Stimulated activated naive CD4-positive, alpha-beta T cell treated with Interleukin-2 at 50 U/mL for 16 hours (primary cell): ENCODE results near the gene PRDM16.

ENCODE experiments used
- DNase-seq: peaks from one replicate; lab custom pipeline; 2025; lab: John Stamatoyannopoulos, UW

PRDM16 gene

DNA sequence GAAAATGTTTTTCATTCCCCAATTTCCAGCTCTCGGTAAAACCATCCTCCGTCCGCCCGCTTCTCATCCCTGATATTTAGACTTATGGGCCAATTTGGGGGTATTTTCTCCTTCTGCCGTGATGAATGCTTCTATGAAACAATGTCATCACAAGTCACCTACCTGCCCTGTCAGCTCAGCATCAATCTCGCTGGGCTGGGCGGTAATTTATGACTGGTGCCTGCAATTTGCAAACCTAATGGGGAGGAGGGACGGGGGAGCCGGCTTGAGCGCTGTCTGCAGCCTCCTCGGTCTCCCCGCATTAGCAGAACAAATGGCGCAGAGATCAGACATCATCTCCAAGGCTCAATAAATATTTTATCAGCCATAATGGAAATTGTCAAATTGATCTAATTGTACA, 72.1 kb downstream of the PRDM16 start:
- no peak for DNase-seq

DNA sequence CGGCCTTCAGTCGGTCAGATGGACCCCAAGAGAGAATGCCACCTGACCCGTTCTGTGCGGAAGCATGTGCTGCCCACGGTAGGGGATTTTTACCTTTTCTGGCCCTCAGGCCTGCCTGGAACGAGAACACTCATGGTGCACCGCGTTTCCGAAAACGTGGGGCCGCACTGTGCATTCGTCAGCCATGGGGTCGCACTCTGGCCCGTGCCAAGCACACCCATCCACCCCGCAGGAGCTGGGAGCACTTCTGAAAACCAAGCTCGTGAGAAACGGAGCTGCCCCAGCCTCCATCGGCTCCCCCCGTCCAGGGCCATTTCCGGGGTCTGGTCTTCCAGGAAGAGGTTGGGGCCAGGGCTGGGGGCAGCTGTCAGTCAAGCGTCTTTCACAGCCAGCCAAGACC, 72.8 kb downstream of the PRDM16 start:
- DNase-seq = no peak

DNA sequence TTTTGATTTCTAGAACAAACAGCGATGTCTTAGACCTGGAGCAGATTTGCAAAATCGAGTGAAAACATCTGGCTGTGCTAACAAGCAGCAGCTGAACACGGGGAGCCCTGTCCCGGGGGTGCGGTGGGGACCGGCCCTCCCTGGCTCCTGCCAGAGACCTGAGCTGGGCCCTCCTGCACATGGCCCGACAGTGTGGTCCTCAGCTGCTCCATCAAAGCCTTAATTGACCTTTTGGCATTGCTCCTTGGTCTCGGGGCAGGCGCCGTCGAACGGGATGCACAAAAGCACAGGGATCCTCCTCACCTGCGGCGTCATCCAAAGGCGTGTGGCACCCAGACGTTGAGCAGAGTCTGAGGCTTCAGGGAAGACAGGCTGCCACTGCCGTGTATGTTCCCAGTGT, 73.2 kb downstream of the PRDM16 start:
- DNase-seq = no peak

DNA sequence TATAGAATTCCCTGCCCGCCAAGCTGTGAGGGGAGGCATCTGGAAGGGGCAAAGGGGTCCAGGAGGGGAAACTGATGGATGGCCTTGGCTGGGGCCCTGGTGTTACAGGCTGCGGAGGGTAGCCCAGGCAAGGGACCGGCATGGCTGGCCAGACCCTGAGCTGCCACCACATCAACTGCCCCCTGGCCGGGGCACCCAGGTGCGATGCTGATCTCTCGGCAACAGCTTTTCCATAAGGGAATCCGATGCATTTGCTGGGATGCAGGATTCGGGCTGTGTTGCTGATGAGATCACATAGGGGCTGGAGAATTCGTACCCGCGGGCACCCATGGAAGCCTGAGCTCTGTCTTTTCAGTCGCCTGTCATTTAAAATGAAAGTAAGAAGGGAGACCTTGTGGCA, 73.7 kb downstream of the PRDM16 start:
- DNase-seq = no peak

DNA sequence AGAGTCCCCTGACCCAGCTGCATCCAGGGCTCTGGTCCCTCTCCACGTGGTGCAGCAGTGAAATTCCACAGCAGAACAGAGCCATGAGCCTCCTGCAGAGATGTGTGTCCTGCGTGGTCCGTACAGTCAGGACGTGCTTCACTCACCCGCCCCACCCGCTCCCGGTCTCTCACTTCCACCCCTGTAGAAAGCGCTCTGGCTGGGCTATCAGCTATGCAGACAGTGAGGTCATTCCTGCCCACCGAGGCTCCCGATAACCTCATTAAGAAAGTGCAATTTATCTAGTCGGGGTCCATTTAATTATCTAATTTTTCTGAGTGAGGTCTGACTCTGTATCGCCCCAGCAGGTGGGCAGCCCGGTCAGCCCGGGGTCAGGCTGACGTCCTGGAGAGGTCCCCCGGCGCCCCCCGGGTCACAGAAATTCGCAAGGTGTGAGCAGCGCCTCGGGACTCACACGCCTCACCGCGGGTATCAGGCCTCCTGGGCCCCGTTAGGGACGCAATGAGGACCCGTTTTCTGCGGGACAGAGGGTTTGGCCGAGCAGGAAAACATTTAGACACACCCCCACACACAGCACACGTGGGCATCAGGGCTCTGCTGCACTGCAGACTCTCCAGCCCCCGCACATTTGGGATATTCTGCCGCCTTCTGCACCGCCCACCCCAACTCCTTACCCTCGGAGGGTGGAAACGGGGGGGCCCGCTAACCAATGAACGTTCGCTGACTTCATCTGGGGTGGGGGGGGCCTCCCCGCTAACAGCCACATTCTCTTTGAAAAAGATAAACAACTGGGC, 76.7 kb downstream of the PRDM16 start:
- no peak for DNase-seq

DNA sequence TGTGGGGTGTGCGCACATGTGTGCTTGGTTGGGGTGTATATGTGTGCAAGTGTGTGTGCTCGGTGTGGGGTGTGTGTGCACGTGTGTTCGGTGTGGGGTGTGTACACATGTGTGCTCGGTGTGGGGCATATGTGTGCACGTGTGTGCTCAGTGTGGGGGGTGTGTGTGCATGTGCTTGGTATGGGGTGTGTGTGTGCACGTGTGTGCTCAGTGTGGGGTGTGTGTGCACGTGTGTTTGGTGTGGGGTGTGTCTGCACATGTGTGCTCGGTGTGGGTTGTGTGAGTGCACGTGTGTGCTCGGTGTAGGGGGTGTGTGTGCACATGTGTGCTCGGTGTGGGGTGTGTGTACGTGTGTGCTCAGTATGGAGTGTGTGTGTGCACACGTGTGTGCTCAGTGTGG, 77.5 kb downstream of the PRDM16 start:
- no peak for DNase-seq

DNA sequence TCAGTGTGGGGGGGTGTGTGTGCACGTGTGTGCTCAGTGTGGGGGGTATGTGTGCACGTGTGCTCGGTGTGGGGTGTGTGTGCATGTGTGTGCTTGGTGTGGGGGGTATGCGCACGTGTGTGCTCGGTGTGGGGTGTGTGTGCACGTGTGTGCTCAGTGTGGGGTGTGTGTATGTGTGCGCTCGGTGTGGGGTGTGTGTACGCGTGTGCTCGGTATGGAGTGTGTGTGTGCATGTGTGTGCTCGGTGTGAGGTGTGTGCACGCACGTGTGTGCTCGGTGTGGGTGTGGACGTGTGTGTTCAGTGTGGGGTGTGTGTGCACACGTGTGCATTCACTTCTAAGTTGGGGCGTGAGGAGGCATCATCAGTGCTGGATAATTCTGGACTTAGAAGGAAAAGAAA, 77.9 kb downstream of the PRDM16 start:
- no peak for DNase-seq

DNA sequence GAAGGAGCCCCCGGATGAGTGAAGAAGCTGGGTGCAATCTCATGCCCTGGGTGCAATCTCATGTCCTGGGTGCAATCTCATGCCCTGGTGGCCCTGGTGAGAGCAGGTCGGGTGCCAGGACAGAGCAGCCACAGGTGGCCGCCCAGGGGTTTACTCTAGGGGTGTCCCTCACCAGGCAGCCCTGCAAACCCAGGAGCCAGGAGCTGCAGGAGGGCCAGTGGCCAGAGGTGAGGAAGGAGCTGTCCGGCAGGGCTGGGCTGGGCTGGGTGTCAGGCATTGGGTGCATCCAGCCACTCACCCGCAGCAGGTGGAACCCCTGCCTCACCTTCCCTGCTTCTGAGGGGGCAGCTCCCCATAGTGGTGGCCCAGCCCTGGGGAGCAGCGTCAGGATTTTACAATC, 79.2 kb downstream of the PRDM16 start:
- no peak for DNase-seq

DNA sequence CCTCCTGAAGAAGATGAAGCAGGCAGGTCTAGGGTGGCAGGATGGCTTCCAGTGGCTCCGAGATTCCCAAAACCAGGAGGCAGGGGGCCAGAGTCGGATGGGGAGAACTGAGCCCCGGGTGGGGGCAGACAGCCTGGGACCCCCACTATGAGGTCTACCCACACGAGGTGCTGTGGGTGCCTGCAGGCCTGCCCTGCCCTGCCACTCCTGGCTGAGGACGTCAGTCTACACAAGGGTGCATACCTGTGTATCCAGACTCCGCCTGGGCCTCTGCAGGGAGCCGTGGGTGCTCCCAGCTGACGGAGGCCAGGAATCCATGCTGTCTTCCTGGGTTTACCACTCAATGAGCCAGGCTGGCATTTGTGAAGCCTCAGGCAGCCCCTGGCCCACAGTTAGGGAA, 80.3 kb downstream of the PRDM16 start:
- no peak for DNase-seq

DNA sequence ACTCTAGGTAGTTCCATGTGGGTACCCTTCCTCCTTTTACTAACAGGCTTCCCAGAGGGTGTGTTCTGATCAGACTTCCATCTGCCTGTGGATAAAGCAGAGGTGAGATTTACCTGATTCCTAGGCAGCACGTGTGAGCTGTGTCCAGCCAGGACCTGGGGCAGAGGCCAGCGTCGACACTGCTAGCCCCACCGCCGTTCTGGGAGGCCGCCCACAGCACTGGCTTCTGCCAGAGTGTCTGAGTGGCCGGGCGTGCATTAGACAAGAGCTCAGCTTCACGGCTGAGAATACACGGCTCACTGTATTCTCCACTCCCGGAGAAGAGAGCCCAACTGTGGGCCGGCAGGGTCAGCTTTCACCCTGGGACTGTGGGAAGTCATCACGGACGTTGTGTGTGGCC, 82.5 kb downstream of the PRDM16 start:
- no peak for DNase-seq

DNA sequence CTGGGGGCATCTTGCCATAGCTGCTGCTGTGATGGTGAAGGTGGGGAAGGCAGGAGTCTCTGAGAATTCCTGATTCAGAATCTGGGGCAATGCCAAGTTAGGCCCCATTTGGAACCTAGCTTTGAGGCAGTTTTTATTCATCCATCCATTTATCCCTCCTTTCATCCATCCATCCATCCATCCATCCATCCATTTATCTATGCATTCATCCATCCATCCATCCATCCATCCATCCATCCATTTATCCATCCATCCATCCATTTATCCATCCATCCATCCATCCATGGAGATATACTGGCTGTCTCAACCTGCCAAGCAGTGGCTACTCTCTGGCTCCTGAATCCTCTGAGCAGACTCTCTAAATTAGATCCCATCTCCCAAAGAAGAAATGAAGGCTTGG, 83.1 kb downstream of the PRDM16 start:
- no peak for DNase-seq

DNA sequence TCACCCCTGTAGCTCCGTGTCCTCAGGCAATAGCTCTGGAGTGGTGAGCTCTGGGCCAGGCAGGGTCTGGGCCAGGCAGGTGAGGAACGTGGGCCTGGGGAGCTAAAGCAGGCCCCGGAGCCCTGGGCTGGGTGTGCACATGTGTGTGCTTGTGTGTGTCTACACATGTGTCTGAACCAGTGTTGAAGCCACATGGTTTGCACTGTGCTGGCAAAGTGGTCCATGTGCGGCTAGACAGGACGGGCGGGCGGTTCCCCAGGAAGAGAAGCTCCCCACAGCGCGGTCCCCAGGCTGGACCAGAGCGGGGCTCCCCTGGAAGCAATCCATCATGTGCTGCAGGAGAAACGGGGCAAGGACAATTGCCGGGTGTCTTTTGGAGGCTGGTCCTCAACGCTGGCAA, 84.2 kb downstream of the PRDM16 start:
- no peak for DNase-seq

DNA sequence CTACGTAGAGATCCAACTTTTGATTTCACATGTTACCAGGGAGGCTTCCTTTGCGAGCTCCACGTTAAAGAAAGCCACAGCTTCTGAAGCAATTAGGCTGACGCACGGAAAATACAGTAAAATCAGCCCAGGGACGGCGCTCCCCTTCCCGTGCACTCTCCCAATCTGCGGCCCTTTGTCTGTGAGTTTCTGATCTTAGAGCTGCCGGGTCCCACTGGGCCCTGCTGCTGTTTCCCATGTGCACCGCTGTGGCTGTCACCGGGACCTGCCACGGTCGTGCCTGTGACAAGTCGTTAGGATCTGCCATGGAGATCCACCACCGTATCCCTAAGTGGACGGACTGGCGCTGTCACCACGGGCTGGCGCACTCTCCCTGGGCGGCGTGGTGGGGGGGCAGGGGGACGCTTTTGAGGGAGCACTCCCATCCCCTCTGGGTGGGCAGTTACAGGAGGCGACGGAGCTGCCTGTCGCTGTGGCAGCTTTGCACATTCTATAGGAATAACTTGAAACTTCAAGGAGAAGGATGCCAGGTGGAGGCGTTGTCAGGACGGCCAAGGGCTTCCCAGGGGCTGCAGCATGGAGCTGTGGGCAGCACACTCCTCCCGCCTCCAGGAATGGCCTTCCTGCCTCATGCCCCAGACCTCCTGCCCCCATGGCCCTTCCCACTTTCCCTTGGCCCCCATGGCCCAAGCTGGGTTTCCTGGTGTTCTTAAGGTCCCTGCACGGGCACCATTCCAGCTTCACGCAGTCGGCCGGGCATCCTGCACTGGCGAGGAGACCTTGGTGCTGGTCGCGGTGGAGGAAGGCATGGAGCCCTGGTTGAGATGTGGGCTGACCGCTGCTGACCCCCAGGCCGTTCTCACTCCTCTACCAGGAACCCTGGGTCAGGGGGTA, 85.1 kb downstream of the PRDM16 start:
- no peak for DNase-seq

DNA sequence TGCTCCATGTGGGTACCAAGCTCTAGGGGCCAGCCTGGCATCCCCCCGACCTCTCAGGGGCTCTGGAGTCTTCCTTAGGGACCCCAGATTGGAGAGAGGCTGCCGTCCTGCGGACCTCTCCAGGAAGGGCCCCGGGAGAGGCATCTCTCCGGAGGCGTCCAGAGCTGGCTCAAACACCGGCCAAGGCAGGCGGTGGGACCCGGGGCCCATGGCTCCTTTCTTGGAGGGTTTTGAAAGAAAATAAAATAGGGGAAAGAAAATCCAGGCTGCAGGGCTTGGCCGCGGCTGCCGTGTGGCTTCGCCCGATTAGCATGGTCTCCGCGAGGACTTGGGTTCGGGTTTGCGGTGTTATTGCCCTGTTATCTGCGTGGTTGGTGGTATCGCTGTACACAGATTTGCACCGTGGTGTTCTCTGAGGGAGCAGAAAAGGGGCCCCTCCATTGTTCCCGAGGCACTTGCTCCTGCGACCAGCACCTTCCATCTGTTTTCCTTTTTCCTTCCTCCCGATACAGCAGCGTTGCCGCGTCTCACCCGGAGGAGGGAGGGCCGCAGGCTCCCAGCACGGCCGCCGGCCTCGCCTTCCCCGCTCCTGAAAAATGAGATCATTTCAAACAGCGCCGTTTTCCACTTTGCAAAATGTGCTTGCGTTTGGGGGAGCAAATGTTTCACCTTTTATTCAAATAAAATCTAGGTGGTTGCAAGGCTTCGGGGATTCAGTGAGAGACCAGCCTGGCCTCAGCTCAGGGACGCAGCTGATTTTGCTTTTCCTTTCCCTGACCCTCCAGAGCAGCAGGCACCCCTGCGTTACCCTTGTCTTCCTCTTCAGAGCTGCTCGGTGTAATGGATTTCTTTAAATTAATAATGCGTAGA, 86.3 kb downstream of the PRDM16 start:
- DNase-seq = no peak

DNA sequence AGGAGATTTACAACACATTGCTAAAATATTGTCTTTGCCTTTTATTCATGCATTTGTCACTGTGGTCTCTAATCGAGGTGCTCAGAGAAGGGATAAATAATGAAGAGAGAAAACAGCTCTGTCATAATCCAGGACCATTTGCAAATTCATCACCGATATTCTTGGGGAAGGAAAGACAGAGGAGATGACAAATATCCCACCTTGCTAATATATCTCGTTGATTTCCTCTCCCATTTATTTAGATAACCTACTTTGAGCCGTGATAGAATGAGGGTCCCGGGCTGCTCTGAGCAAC, 86.9 kb downstream of the PRDM16 start:
- no peak for DNase-seq

DNA sequence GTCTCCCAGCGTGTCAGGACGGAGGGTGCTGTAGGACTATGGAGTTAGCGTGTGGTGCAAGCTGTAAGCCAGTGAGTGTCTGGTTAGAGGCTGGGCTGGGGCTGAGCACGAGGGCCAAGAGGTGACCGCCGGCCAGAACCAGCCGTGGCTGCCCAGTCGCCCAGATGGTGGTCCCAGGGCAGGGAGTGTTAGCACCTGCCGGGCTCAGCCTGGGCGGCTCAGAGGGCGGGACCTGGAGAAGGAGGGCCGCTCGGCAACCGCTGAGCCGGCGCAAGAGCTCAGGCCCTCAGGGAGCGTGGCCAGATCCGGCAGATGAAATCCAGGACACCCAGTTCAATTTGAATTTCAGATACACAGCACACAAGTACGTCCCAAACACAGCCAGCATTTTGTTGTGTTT, 87.9 kb downstream of the PRDM16 start:
- DNase-seq = no peak

DNA sequence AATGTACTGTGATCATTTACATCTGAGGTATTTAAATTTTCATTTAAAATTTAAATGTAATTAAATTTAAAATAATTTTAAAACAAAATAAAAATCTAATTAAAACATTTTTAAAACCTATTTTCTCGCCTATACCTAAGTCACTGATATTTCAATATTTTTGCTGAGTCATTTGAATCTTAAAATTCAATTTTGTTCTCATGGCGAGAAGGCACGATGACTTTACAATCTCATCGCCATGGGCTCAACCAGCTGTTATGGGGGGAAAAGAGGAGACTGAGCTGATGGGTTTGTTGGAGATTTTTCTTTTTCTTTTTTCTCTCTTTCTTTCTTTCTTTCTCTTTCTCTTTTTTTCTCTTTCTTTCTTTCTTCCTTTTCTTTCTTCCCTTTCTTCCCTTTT, 89.3 kb downstream of the PRDM16 start:
- DNase-seq = no peak

DNA sequence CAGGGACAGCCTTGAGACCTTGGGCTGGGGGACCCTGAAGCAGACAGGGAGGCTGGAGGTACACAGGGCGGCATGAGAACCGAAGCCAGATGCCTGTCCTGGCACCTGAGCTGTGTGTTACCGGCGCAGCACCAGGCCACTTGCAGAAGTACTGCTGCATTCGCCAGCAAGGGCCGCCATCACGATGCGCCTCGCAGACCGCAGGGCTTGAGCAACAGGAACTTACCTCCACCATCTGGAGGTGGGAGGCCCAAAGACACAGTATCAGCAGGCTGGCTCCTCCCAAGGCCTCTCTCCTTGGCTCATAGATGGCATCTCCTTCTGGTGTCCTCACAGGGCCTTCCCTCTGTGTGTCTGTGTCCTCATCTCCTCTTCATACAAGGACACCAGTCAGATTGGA, 90.1 kb downstream of the PRDM16 start:
- DNase-seq = no peak

DNA sequence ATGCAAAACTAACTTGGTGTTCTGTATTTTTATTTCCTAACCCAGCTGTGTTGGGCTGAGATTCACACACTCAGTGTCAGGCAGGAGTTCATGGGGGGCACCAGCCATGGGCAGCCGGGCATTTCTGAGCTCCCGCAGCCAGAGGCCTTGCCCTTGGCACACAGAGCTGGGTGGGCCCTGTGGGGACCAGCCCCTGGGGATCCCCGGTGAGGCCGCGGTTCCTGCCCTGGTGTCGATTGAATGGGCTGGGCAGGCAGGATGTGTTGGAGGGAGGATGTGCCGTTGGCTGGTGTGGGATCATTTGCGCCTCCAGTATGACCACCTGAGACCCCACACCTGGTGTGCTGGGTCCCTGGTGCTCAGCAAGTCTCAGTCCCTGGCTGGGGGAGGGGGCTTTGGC, 91.0 kb downstream of the PRDM16 start:
- DNase-seq = no peak

DNA sequence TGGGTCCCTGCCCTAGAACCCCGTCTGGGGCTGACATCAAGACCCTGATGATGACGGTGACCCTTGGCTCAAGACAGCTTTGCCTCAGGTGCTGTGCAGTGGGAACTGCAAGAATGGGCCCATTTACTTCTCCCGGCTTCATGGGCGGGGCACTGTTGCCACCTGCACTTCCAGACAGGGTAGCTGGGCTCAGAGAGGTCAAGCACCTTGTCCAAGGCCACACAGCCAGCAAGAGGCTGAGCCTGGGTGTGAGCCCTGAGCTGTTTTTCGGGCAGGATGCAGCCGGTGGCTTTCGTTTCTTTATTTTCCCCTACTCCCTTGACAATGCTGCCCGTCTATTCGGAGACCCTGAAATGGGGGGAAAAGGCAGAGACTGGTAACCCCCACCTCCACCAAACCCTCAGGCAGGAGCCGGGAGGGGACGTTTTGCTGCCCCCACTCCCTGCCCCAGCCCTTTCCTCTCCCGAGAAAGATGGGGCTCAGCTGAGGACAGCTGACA, 91.7 kb downstream of the PRDM16 start:
- DNase-seq = no peak

DNA sequence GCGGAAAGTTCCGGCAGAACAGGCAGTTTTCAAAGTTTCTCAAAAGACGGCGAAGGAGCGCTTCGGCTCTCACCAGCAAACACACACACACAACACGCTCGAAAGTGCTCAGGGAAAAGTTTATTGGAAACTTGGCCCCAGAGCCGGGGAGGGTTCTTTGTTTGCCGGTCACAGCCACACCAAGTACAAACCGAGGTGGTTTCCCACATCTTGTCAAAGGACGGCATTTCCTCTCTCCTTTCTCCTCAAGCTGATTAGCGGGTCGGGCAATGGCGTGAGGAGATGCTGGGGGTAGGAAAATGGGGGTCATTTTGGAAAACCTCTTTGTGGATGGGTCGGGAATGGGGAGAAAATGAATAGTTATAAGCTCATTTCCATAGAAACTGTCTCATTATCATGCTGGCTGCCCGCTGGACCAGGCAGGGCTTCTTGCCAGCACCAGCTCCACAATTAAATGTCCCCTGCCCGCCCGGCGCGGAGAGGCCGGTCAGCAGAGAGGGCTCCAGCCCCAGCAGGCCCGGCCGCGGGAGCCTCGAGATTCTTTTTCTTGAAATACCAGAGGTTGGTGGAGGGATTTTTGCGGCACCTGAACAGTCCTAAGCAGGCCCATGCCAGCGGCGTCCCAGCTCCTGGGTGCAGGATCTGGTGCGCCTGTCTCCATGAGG, 92.3 kb downstream of the PRDM16 start:
- DNase-seq = no peak

DNA sequence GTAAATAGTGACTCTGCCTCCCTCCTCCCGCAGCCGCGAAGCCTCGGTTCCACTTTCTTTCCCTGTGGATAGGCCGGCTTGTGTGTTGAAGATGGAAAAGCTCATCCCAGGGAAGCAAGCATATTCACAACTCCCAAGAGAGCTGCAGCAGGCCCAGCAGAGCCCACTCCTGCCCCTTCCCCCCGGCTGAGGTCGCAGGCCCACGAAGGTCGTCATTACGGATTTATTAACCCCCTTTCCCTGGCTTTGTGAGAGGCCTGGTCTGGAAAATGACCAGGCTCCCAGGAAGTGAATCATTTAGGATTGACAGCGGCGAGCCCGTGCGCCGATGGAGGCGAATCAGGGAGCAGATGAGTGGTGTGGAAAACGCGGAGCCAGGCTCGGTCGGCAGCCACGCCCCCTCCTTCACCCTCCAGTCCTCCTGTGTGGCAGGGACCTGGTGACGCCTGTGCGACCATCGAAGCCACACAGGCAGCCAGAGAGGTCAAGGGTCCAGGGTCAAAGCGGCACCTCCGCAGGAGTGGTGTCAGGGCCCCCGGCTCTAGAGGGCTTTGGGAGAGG, 93.4 kb downstream of the PRDM16 start:
- DNase-seq = no peak
